HG03108 (cell line): ENCODE results near the gene CTPS2.

Experiments used
- ATAC-seq: cut with Tn5 transposase; IDR thresholded peaks from one replicate; pipeline ENCODE4 v1.9.1; 2021; ENCODE audit warnings: moderate library complexity; ENCODE audit not compliant: unreplicated experiment

The CTPS2 gene

GRCh38 chrX:16566571-16566970 lies 145.9 kb downstream of the CTPS2 start:
- ATAC-seq, result no peak

GRCh38 chrX:16560173-16560572 lies 152.3 kb downstream of the CTPS2 start:
- no peak for ATAC-seq

GRCh38 chrX:16559206-16559619 lies 153.3 kb downstream of the CTPS2 start:
- no peak for ATAC-seq

- ATAC-seq, result no peak
Measured at GRCh38 chrX:16558489-16558888, 154.0 kb downstream of the CTPS2 start.

- ATAC-seq, result no peak
Measured at GRCh38 chrX:16552546-16552945, 159.9 kb downstream of the CTPS2 start.

- ATAC-seq, result no peak
Measured at GRCh38 chrX:16547644-16548043, 164.8 kb downstream of the CTPS2 start.

- no peak for ATAC-seq
Measured at GRCh38 chrX:16544969-16545368, 167.5 kb downstream of the CTPS2 start.
